ENCODE measurements around the gene ATP9A.
A peak's percentile ranks its signal among the peaks of the same experiment; 100 is the strongest.
"Not testable (repeated sequence)": the region's sequence is repeated elsewhere in the genome, so short reads cannot be mapped to it uniquely, and the experiment has no call there.

Gene ATP9A

GRCh38 chr20:51734876-51735720 is 33.1 kb downstream of the ATP9A start:
- DNase-seq (no peak), ATAC-seq (replicated peaks) (no peak)
- Mint-ChIP-seq H3K36me3 (no peaks in the 10 kb centered on the region), H3K9me3 (no peaks in the 10 kb centered on the region), H3K4me1 (peaks cover 3 to 4% of the 10 kb centered on the region in 2 donors), H3K4me3 (no peak overlapping the region), H3K27ac (no peak overlapping the region), H3K27me3 (peaks cover 6 to 7% of the 10 kb centered on the region in 2 donors)

- no peaks in the 10 kb centered on the region for H3K9me3 Mint-ChIP-seq
- DNase-seq: no peak
- H3K27me3 Mint-ChIP-seq: peaks cover 6 to 11% of the 10 kb centered on the region in 2 donors
- H3K27ac Mint-ChIP-seq: no peak overlapping the region
- H3K4me1 Mint-ChIP-seq: peaks cover 3 to 4% of the 10 kb centered on the region in 2 donors
- H3K4me3 Mint-ChIP-seq: no peak overlapping the region
- no peaks in the 10 kb centered on the region for H3K36me3 Mint-ChIP-seq
- no peak for ATAC-seq (replicated peaks)
Observed at GRCh38 chr20:51733070-51733469, 35.1 kb downstream of the ATP9A start.

DNA sequence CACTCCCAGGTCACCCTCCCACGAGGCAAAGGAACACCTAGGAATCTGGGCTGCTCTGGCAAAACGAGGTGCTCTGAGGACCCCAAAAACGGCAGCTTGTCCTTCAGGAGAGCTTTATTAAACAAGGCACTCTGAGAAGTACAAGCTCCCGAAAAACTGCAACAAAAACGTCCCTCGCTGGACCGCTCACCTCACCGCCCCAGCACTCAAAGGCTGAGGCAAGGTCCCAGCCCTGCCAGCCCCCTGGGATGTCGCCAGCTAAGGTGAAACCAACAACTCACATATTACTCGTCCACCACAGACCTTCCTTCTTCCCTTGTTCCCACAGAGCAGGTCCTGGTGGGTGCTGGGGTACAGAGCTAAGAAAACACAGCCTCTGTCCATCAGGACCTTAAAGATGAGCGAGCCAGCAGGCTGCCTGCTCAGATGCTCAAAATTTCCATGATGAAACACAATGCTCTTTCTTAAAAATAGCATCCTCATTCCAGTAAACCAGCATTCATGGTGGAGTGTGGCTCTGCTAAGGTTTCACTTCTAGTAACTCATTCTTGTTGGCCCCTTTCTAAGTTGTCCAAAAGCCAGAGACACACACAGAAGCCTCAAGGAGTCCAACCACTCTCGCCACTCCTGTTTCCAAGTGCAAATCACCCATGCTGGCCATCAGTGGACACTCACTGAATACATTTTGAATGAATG is 35.9 kb downstream of the ATP9A start:
- ATAC-seq (replicated peaks): peak; percentile 12 to 22
- no peak overlapping the region for H3K27ac Mint-ChIP-seq
- no peak for DNase-seq
- peaks cover 3 to 4% of the 10 kb centered on the region in 2 donors for H3K4me1 Mint-ChIP-seq
- no peak overlapping the region for H3K4me3 Mint-ChIP-seq
- H3K27me3 Mint-ChIP-seq: peaks cover 6 to 11% of the 10 kb centered on the region in 2 donors
- H3K36me3 Mint-ChIP-seq: no peaks in the 10 kb centered on the region
- H3K9me3 Mint-ChIP-seq: no peaks in the 10 kb centered on the region

GRCh38 chr20:51731731-51732095 is 36.5 kb downstream of the ATP9A start:
- H3K4me3 Mint-ChIP-seq: no peak overlapping the region
- ATAC-seq (replicated peaks): no peak
- no peak overlapping the region for H3K27ac Mint-ChIP-seq
- peaks cover 6 to 11% of the 10 kb centered on the region in 2 donors for H3K27me3 Mint-ChIP-seq
- H3K9me3 Mint-ChIP-seq: no peaks in the 10 kb centered on the region
- H3K36me3 Mint-ChIP-seq: no peaks in the 10 kb centered on the region
- H3K4me1 Mint-ChIP-seq: peaks cover 3 to 4% of the 10 kb centered on the region in 2 donors
- no peak for DNase-seq

- H3K4me1 Mint-ChIP-seq: peaks cover 3 to 4% of the 10 kb centered on the region in 2 donors
Observed at GRCh38 chr20:51729771-51730170, 38.4 kb downstream of the ATP9A start.

GRCh38 chr20:51728737-51729136 is 39.5 kb downstream of the ATP9A start:
- Mint-ChIP-seq H3K4me1 (peaks cover 3 to 4% of the 10 kb centered on the region in 2 donors), H3K27ac (no peak overlapping the region), H3K27me3 (peaks cover 10 to 11% of the 10 kb centered on the region in 2 donors), H3K4me3 (no peak overlapping the region), H3K9me3 (no peaks in the 10 kb centered on the region), H3K36me3 (no peaks in the 10 kb centered on the region)
- DNase-seq (no peak), ATAC-seq (replicated peaks) (no peak)

More at GRCh38 chr20:51729771-51730170, 38.4 kb downstream of the ATP9A start:
- Mint-ChIP-seq H3K27ac (no peak overlapping the region), H3K36me3 (no peaks in the 10 kb centered on the region), H3K27me3 (peaks cover 10 to 11% of the 10 kb centered on the region in 2 donors), H3K4me3 (no peak overlapping the region), H3K9me3 (no peaks in the 10 kb centered on the region)
- ATAC-seq (replicated peaks) (no peak), DNase-seq (no peak)

DNA sequence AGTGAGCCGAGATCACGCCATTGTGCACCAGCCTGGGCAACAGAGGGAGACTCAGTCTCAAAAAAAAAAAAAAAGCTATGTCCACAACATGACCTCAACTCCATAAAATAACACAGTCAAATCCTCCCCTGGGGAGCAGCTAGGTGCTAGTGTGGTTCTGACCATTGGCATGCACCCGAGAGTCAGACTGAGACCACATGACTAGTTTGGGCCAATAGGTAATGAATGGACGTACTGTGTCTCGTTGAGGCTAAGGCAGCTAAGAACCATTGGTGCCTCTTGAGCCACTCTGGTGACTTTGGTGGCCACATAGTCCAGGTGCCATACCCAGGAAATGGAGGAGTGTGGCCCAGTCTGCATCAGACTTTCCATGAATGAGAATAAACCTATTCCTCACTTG is 40.3 kb downstream of the ATP9A start:
- H3K27me3 Mint-ChIP-seq: peaks cover 10 to 11% of the 10 kb centered on the region in 2 donors
- no peaks in the 10 kb centered on the region for H3K9me3 Mint-ChIP-seq
- H3K4me1 Mint-ChIP-seq: peaks cover 3 to 4% of the 10 kb centered on the region in 2 donors
- no peak overlapping the region for H3K4me3 Mint-ChIP-seq
- ATAC-seq (replicated peaks) (no peak), DNase-seq (no peak)
- H3K27ac Mint-ChIP-seq: no peak overlapping the region
- H3K36me3 Mint-ChIP-seq: no peaks in the 10 kb centered on the region

- H3K27me3 Mint-ChIP-seq: peaks cover 9 to 16% of the 10 kb centered on the region in 2 donors
- H3K9me3 Mint-ChIP-seq: no peaks in the 10 kb centered on the region
- DNase-seq: no peak
Observed at GRCh38 chr20:51725584-51726176, 42.5 kb downstream of the ATP9A start.

GRCh38 chr20:51723026-51723425 is 45.2 kb downstream of the ATP9A start:
- H3K4me3 Mint-ChIP-seq; H3K4me1 Mint-ChIP-seq; DNase-seq; H3K9me3 Mint-ChIP-seq; ATAC-seq (replicated peaks); H3K36me3 Mint-ChIP-seq; H3K27ac Mint-ChIP-seq: not testable (repeated sequence)
- H3K27me3 Mint-ChIP-seq: peaks cover 10 to 19% of the 10 kb centered on the region in 2 donors

More at GRCh38 chr20:51725584-51726176, 42.5 kb downstream of the ATP9A start:
- Mint-ChIP-seq H3K4me3 (no peak overlapping the region), H3K4me1 (no peaks in the 10 kb centered on the region), H3K27ac (no peak overlapping the region), H3K36me3 (no peaks in the 10 kb centered on the region)
- ATAC-seq (replicated peaks): no peak

- DNase-seq, H3K4me3 Mint-ChIP-seq: not testable (repeated sequence)
Observed at GRCh38 chr20:51722246-51722645, 45.9 kb downstream of the ATP9A start.

GRCh38 chr20:51720854-51721253 is 47.3 kb downstream of the ATP9A start:
- ATAC-seq (replicated peaks) (no peak), DNase-seq (no peak)
- Mint-ChIP-seq H3K36me3 (no peaks in the 10 kb centered on the region), H3K4me1 (no peaks in the 10 kb centered on the region), H3K9me3 (no peaks in the 10 kb centered on the region), H3K27ac (no peak overlapping the region), H3K4me3 (no peak overlapping the region), H3K27me3 (peaks cover 10 to 22% of the 10 kb centered on the region in 2 donors)

More at GRCh38 chr20:51722246-51722645, 45.9 kb downstream of the ATP9A start:
- H3K4me1 Mint-ChIP-seq; H3K9me3 Mint-ChIP-seq; H3K36me3 Mint-ChIP-seq; ATAC-seq (replicated peaks); H3K27ac Mint-ChIP-seq: not testable (repeated sequence)
- H3K27me3 Mint-ChIP-seq: peaks cover 10 to 22% of the 10 kb centered on the region in 2 donors

- no peak overlapping the region for H3K4me3 Mint-ChIP-seq
- no peaks in the 10 kb centered on the region for H3K9me3 Mint-ChIP-seq
- no peaks in the 10 kb centered on the region for H3K36me3 Mint-ChIP-seq
- DNase-seq (no peak), ATAC-seq (replicated peaks) (no peak)
- H3K4me1 Mint-ChIP-seq: no peaks in the 10 kb centered on the region
- H3K27me3 Mint-ChIP-seq: peaks cover 10 to 21% of the 10 kb centered on the region in 2 donors
- H3K27ac Mint-ChIP-seq: no peak overlapping the region
Observed at GRCh38 chr20:51720384-51720783, 47.8 kb downstream of the ATP9A start.

- H3K36me3 Mint-ChIP-seq: no peaks in the 10 kb centered on the region
- peaks cover 6 to 21% of the 10 kb centered on the region in 2 donors for H3K27me3 Mint-ChIP-seq
- H3K4me1 Mint-ChIP-seq: no peaks in the 10 kb centered on the region
- no peak overlapping the region for H3K27ac Mint-ChIP-seq
- H3K4me3 Mint-ChIP-seq: no peak overlapping the region
- ATAC-seq (replicated peaks) (no peak), DNase-seq (no peak)
- H3K9me3 Mint-ChIP-seq: no peaks in the 10 kb centered on the region
Observed at GRCh38 chr20:51715856-51716185, 52.4 kb downstream of the ATP9A start.

DNA sequence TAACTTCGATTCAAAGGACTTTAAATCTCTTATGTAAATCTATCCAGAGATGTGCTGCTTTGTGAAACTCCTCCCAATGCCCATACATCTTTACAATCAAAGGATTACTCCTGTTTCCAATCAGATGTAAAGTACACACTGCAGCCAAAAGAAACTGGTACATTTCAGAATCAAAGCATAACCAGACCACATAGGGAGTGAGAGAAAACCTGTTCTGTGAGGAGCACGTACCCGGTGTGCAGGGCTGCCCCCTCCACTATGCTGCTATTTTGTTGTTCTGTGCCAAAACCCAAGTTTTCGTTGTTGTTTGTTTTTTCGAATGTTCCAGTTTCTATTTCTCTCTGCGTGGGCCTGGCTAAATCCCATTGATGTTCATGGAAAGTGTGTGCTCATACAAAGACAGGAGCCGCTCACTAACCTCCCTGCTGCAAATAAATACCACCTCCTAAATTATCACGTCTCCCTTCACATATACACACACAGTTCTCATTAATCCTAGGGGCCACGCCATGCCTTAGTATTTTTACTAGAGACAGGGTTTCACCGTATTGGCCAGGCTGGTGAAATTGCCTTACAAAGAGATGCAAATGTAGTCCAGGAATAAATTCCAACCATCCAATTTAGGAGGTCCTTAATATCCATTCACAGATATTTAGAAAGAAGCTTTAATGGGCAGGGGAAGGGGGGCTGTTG is 52.9 kb downstream of the ATP9A start:
- DNase-seq (no peak), ATAC-seq (replicated peaks) (no peak)
- H3K4me1 Mint-ChIP-seq: no peaks in the 10 kb centered on the region
- H3K27ac Mint-ChIP-seq: no peak overlapping the region
- no peak overlapping the region for H3K4me3 Mint-ChIP-seq
- no peaks in the 10 kb centered on the region for H3K36me3 Mint-ChIP-seq
- H3K9me3 Mint-ChIP-seq: no peaks in the 10 kb centered on the region
- H3K27me3 Mint-ChIP-seq: peaks cover 10 to 20% of the 10 kb centered on the region in 2 donors

Data from stimulated activated naive B cell treated with anti-CD40 and anti-IgM and Interleukin-4, amounts not matched to agents 10 μg/mL and 1 μg/mL and 100 μg/mL, for 72 hours (primary cell).